Measurements from ENCODE around the gene RBKS. TPM values are rescaled to one million over a fixed set of nuclear protein-coding genes. Genes with fewer than 3 reads are reported as not detected.

Gene RBKS
- total and polyA plus RNA-seq, 2 of the 8 experiments (the other 6 are each of a cell fraction or from before 2014, with no cell fraction given), result 1.1 to 1.5 TPM

DNA sequence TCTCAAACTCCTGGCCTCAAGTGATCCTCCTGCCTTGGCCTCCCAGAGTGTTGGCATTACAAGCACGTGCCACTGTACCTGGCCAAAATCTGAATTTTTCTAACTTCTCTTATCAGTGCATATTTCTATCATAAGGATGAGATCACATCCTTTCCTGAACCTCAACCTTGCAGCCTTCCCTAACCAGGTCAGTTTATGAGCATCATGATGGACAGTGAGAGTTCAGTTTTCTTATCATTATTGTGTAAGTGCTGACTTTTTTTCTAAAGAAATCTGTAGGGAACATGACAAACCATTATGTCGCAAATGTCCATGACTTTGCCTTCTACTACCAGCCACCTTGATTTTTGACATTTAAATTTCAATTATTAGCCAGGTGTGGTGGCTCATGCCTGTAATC, 87.1 kb downstream of the RBKS start:
- H2BK20ac ChIP-seq (ENCODE audit: low read length), result no peak overlapping the region
- FAIRE-seq, result no peak
- no peaks in the 10 kb centered on the region; the same call in 1 of the 2 replicates for H3K23me2 ChIP-seq (ENCODE audit: low read depth, low read length)
- H3K79me1 ChIP-seq (ENCODE audit: low read depth, low read length), result no peaks in the 10 kb centered on the region
- no peak for DNase-seq (ENCODE audit: low read depth in 1 of 2, low spot score in 2 of 2)
- no peak overlapping the region for H4K91ac ChIP-seq (replicated peaks; ENCODE audit: insufficient read length, low read length)
- no peak overlapping the region for H2BK12ac ChIP-seq (ENCODE audit: low read depth, low read length)
- H3K27ac ChIP-seq (ENCODE audit: low read depth, low read length), result no peak overlapping the region
- no peak overlapping the region for H3K14ac ChIP-seq (ENCODE audit: insufficient read length)
- H2BK15ac ChIP-seq (ENCODE audit: low read length), result no peak overlapping the region
- no peaks in the 10 kb centered on the region for H3K27me3 ChIP-seq (replicated peaks in 1 of 4; ENCODE audit: control insufficient read depth in 3 of 4, extremely low read depth in 1 of 4, insufficient read depth in 3 of 4, low read length in 3 of 4)
- 84% methylated on average over 2 of the region's 2 CpGs; no CpG with 5 or more reads in 1 of the 2 experiments for WGBS, 2 experiments (ENCODE audit: extremely low coverage in 1 of 2, insufficient coverage in 1 of 2, insufficient read length in 1 of 2, insufficient replicate concordance in 2 of 2, low coverage in 1 of 2, low lambda C conversion rate in 2 of 2, missing lambda C conversion rate in 1 of 2)
- H3K79me2 ChIP-seq (ENCODE audit: control insufficient read depth in 1 of 2, insufficient read depth in 2 of 2, low read length in 2 of 2), result no peaks in the 10 kb centered on the region
- H3K4ac ChIP-seq (replicated peaks; ENCODE audit: insufficient read length, low read depth, low read length), result no peak overlapping the region
- H3K18ac ChIP-seq (ENCODE audit: extremely low read depth, low read length), result no peak overlapping the region
- no peak overlapping the region for H2AK5ac ChIP-seq (ENCODE audit: low read depth, low read length)
- no peaks in the 10 kb centered on the region for H3K9me3 ChIP-seq (ENCODE audit: insufficient read depth in 2 of 2, low read depth in 1 of 2, low read length in 1 of 2)
- no peak overlapping the region for H2BK5ac ChIP-seq (ENCODE audit: low read depth, low read length)
- no peaks in the 10 kb centered on the region for H3K36me3 ChIP-seq (ENCODE audit: control insufficient read depth in 2 of 4, insufficient read depth in 4 of 4, low read length in 3 of 4)
- H3K4me1 ChIP-seq (replicated peaks in 1 of 4; ENCODE audit: control insufficient read depth in 3 of 4, insufficient read depth in 4 of 4, low read length in 3 of 4), result no peaks in the 10 kb centered on the region
- POLR2A ChIA-PET (ENCODE audit: partially characterized antibody), result no interaction called here
- no peak overlapping the region for H3K9ac ChIP-seq (replicated peaks in 1 of 4; ENCODE audit: extremely low read depth in 1 of 4, low read depth in 3 of 4, low read length in 3 of 4)
- no peak overlapping the region for H3K56ac ChIP-seq (replicated peaks; ENCODE audit: insufficient read length, low read depth, low read length)
- H3K4me2 ChIP-seq (ENCODE audit: insufficient read depth in 1 of 2, low read depth in 2 of 2, low read length in 2 of 2), result no peak overlapping the region
- peaks cover 0 to 2% of the 10 kb centered on the region in 2 experiments for H4K20me1 ChIP-seq (replicated peaks in 1 of 2; ENCODE audit: control insufficient read depth in 1 of 2, insufficient read depth in 2 of 2, low read length in 2 of 2)
- H4K8ac ChIP-seq (ENCODE audit: extremely low read depth, insufficient read depth, low read length), result no peak overlapping the region
- CTCF ChIA-PET (ENCODE audit: partially characterized antibody), result interaction anchor here (0.8 kb wide), 1 partner anchor 25 kb away, joined by 3 read pairs; no protein-coding TSS in a partner anchor
- H4K5ac ChIP-seq (ENCODE audit: insufficient read length, low read depth, low read length), result no peak overlapping the region
- H3K4me3 ChIP-seq (ENCODE audit: extremely low read depth in 1 of 4, insufficient read depth in 2 of 4, low read depth in 3 of 4, low read length in 4 of 4), result no peak overlapping the region
- no peak overlapping the region for H2BK120ac ChIP-seq (replicated peaks; ENCODE audit: low read depth, low read length)
- no peak overlapping the region for H2AFZ ChIP-seq (ENCODE audit: low read length)
- H3K23ac ChIP-seq (ENCODE audit: insufficient read length), result no peak overlapping the region
- TF ChIP-seq SUZ12 (IDR thresholded peaks at IDR 0.05; ENCODE audit: low read length) (no peak), SAP30 (IDR thresholded peaks at IDR 0.05; ENCODE audit: insufficient read depth, insufficient replicate concordance, low read length) (no peak), CHD2 (IDR thresholded peaks at IDR 0.05; ENCODE audit: low read length) (no peak), YY1 (IDR thresholded peaks at IDR 0.05; ENCODE audit: low read depth, low read length) (no peak), JUN (IDR thresholded peaks at IDR 0.05; ENCODE audit: low read depth, low read length) (no peak), JUND (IDR thresholded peaks at IDR 0.05; ENCODE audit: low read length) (no peak), BRCA1 (IDR thresholded peaks at IDR 0.05; ENCODE audit: low read depth, low read length) (no peak), KDM4A (IDR thresholded peaks at IDR 0.05; ENCODE audit: low read depth, low read length, severe bottlenecking) (no peak), MAFK (IDR thresholded peaks at IDR 0.05; ENCODE audit: low read depth, low read length) (no peak), SIRT6 (IDR thresholded peaks at IDR 0.05; ENCODE audit: low read length) (no peak)
- TF ChIP-seq, protein P1, sequence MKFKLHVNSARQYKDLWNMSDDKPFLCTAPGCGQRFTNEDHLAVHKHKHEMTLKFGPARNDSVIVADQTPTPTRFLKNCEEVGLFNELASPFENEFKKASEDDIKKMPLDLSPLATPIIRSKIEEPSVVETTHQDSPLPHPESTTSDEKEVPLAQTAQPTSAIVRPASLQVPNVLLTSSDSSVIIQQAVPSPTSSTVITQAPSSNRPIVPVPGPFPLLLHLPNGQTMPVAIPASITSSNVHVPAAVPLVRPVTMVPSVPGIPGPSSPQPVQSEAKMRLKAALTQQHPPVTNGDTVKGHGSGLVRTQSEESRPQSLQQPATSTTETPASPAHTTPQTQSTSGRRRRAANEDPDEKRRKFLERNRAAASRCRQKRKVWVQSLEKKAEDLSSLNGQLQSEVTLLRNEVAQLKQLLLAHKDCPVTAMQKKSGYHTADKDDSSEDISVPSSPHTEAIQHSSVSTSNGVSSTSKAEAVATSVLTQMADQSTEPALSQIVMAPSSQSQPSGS (IDR thresholded peaks at IDR 0.05; ENCODE audit: low read length), result no peak

All from H1 (cell line).